ENCODE results near the gene RGS3.
"Not testable (repeated sequence)": the region's sequence is repeated elsewhere in the genome, so short reads cannot be mapped to it uniquely, and the experiment has no call there.

The RGS3 gene

DNA sequence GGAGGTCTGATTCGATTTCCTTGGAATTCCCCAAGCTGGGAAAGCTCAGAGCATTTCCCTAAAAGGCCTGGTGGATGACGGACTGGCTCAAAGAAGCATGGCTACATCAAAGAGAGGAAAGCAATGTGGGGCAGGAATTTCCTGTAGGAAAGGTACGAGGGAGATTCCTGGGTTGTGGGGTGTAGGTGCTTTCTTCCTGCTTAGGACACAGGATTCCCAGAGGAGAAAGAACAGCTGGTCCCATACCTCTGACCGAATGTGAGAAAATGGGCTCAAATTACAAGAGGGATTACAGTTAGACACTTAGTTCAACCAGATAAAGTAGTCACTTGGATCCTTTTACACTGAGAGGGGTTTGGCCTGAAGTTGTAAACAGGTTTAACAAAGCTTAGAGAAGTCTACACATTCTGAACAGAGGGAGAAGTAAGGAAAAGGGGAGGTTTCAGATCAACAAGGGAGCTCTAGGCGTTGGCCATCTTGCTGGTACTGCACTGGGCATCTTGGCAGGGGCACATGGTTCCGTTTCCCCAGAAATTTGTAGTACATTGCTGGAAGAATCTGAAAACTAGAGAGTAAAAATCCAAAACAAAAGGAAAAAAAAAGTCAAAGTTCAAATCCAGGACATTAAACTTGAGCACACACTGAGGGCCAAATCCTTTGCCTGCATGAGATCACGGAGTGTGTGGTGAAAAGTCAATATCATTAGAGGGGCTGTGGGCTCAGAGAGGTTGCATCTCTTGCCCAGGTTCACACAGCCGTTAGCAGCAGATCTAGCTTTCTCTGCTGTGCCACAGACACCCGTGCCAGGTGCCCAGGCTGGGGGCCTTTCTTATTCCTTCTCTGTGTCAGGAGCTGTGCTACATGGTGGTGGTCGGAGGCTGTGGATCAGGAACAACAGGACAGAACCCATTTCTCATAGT is 171.3 kb downstream of the RGS3 start:
- no peak for DNase-seq (ENCODE audit: low read depth, low spot score)

GRCh38 chr9:113635586-113635985 is 172.1 kb downstream of the RGS3 start:
- H3K4me3 ChIP-seq (ENCODE audit: low read length) = no peak overlapping the region
- no peak for DNase-seq (ENCODE audit: low read depth, low spot score)

More for the DNA sequence above, 171.3 kb downstream of the RGS3 start:
- H3K4me3 ChIP-seq (ENCODE audit: low read length) = no peak overlapping the region

DNA sequence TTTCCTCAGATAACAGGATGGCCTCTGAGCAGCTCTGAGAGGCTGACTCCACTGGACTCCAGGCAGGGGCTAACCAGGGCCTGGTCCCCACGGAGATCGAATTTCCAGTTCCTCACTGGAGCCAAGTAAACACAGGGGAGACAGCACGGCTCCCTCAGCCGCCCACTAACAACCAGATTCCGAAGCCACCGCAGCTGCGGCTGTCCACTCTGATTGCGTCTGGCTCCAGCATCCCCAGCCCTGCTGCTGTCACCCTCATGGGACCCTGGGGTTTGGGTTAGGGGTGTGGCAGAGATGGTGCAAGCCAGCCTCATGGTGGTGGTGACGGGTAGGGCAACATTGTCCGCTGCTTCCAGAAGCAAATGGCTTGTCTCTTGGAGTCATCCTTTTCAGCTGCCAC is 172.6 kb downstream of the RGS3 start:
- DNase-seq (ENCODE audit: low read depth, low spot score) = no peak

DNA sequence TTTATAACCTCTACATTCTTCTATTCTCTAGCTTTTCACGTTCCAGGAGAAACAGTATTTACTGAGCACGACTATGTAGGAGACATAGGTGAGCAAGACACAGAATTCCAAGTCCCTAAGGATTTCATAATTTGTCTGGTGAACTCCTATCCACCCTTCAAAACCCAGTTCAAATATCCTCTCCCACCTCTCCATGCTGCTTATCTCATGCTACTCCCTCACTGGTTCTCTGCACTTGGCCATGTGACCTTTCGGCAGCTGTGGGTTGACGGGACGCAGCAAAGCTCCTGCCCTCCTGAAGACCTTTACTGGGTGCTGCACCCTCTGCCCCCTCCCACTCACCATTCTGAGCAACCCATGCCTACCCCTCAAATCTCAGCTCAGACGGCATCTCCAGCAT is 173.2 kb downstream of the RGS3 start:
- H3K4me3 ChIP-seq (ENCODE audit: low read length) = no peak overlapping the region
- no peak for DNase-seq (ENCODE audit: low read depth, low spot score)

More for the DNA sequence above, 172.6 kb downstream of the RGS3 start:
- no peak overlapping the region for H3K4me3 ChIP-seq (ENCODE audit: low read length)

- no peak for DNase-seq (ENCODE audit: low read depth, low spot score)
- H3K4me3 ChIP-seq (ENCODE audit: low read length) = no peak overlapping the region
These were observed 175.0 kb downstream of the RGS3 start for GRCh38 chr9:113638490-113638889.

GRCh38 chr9:113638897-113639296 is 175.4 kb downstream of the RGS3 start:
- H3K4me3 ChIP-seq (ENCODE audit: low read length) = no peak overlapping the region
- DNase-seq (ENCODE audit: low read depth, low spot score) = no peak

DNA sequence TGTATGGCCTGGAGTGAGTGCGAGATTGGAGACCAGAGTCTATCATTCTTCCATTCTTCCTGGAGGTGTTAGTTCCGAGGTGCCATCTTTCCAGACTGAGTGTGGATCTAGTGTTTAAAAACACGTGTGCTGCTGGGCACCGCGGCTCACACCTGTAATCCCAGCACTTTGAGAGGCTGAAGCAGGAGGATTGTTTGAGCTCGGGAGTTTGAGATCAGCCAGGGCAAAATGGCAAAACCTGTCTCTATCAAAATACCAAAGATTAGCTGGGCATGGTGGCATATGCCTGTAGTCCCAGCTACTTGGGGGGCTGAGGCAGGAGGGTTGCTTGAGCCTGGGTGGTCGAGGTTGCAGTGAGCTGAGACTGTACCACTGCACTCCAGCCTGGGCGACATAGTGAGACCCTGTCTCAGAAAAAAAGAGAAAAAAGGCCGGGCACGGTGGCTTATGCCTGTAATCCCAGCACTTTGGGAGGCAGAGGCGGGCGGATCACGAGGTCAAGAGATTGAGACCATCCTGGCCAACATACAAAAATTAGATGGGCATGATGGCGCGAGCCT is 176.0 kb downstream of the RGS3 start:
- H3K4me3 ChIP-seq (ENCODE audit: low read length); DNase-seq (ENCODE audit: low read depth, low spot score): not testable (repeated sequence)

DNA sequence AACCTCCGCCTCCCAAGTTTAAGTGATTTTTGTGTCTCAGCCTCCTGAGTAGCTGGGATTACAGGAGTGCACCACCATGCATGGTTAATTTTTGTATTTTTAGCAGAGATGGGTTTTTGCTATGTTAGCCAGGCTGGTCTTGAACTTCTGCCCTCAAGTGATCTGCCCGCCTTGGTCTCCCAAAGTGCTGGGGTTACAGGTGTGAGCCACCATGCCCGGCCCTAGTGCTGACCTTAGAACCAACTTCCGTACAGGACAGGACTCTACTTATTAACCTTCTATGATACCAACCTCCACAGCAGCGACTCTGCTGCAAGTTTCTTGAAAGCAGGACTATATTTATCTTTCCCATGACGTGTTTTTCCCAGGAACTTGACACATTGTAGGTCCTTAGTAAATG is 176.9 kb downstream of the RGS3 start:
- no peak for DNase-seq (ENCODE audit: low read depth, low spot score)
- no peak overlapping the region for H3K4me3 ChIP-seq (ENCODE audit: low read length)

GRCh38 chr9:113641100-113641885 is 177.8 kb downstream of the RGS3 start:
- H3K4me3 ChIP-seq (ENCODE audit: low read length) = no peak overlapping the region
- DNase-seq (ENCODE audit: low read depth, low spot score) = no peak

DNA sequence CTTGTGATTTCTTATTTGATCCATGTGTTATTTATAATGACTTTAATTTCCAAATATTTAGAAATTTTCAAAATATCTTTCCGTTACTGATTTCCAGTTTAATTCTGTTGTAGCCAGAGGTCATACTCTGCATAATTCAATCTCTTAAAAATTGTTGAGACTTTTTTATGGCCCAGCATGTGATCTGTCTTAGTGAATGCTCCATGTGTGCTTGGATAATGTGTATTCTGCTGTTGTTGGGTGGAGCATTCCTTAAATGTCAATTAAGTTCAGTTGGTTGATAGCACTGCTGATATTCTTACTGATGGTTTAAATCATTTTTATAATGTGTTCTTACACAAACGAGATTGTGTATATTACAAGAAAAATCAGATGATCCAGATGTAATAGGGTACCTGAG is 180.8 kb downstream of the RGS3 start:
- no peak overlapping the region for H3K4me3 ChIP-seq (ENCODE audit: low read length)
- no peak for DNase-seq (ENCODE audit: low read depth, low spot score)

- H3K4me3 ChIP-seq (ENCODE audit: low read length) = no peak overlapping the region
- no peak for DNase-seq (ENCODE audit: low read depth, low spot score)
These were observed 181.9 kb downstream of the RGS3 start for GRCh38 chr9:113645227-113645977.

DNA sequence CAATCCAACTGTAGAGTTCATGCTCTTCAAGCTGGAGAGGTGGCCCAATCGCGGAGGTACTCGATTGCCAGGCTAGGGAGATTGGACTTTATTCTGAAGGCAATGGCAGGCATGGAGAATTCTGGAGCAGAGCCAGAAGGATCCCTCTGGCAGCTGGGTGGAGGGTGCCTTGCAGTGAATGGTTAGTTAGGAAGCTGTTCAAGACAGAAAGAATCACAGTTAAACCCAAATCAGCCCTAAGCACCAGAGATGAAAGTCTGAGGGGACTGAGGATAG is 182.4 kb downstream of the RGS3 start:
- DNase-seq (ENCODE audit: low read depth, low spot score) = no peak
- no peak overlapping the region for H3K4me3 ChIP-seq (ENCODE audit: low read length)

GRCh38 chr9:113646491-113646890 is 183.0 kb downstream of the RGS3 start:
- H3K4me3 ChIP-seq (ENCODE audit: low read length) = no peak overlapping the region
- no peak for DNase-seq (ENCODE audit: low read depth, low spot score)

Data from Jurkat, Clone E6-1 (cell line).